ENCODE measurements around the gene METTL25. TPM values are rescaled to one million over a fixed set of nuclear protein-coding genes. Genes with fewer than 3 reads are reported as not detected.
"Not testable (repeated sequence)": the region's sequence is repeated elsewhere in the genome, so short reads cannot be mapped to it uniquely, and the experiment has no call there.

METTL25 gene, protein sequence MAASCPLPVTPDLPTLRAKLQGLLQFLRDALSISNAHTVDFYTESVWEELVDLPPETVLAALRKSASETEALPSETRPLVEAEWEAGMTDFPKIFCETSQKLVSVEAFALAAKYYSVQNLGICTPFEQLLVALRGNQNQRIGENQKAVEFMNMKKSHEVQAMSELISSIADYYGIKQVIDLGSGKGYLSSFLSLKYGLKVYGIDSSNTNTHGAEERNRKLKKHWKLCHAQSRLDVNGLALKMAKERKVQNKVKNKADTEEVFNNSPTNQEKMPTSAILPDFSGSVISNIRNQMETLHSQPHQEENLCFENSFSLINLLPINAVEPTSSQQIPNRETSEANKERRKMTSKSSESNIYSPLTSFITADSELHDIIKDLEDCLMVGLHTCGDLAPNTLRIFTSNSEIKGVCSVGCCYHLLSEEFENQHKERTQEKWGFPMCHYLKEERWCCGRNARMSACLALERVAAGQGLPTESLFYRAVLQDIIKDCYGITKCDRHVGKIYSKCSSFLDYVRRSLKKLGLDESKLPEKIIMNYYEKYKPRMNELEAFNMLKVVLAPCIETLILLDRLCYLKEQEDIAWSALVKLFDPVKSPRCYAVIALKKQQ
- total RNA-seq (2014; rRNA removed; shearing (Covaris generic)), result 3.4 and 6.3 TPM in 2 replicates
- polyA plus RNA-seq (2014; cell fraction: nucleus; rRNA removed), result 5.0 and 13.3 TPM in 2 replicates

DNA sequence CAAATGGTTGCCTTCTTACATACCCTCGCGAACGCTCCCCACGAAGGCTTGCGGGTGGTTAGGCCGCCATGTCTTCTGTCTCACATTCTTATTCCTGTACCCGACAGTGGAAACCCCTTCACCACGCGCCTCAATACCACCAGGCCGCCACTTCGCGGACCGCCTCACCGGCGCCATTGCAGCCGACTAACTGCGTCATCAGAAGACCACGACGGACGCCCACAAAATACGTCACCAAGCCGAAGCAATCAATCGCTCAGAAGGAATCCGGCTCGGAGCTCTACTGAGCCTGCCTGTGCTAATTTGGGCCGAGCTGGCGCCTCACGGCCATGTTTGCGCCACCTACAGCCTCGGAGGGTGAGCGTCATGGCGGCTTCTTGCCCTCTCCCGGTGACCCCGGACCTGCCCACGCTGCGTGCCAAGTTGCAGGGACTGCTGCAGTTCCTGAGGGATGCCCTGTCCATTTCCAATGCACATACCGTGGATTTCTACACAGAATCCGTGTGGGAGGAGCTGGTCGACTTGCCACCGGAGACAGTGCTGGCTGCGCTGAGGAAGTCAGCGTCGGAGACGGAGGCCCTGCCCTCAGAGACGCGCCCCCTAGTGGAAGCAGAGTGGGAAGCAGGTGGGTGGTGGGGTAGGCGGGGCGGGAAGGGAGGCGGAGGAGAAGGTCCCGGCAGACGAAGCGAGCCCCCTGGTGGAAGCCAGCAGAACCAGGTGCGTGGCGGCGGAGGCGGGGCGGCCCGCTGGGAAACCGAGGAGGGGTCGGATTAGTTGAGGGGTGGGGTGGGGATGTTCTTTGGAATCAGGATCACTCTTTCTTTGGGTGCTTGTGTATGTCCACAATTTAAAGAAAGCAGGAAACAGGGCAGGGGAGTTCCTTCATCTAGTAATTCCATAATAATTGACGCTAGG is at the start of gene METTL25, which contains the start of gene CCDC59:
Gene METTL25, plus strand, starts transcription at position 330 of the 915 bp plus-strand sequence. Its CDS starts 37 bp downstream, at position 367.
Gene CCDC59, minus strand, starts transcription at position 188 of the 915 bp plus-strand sequence. Its CDS starts 11 bp downstream, at position 177.
- DNase-seq (ENCODE audit: extremely low read depth, low read depth), result peak; percentile 98

DNA sequence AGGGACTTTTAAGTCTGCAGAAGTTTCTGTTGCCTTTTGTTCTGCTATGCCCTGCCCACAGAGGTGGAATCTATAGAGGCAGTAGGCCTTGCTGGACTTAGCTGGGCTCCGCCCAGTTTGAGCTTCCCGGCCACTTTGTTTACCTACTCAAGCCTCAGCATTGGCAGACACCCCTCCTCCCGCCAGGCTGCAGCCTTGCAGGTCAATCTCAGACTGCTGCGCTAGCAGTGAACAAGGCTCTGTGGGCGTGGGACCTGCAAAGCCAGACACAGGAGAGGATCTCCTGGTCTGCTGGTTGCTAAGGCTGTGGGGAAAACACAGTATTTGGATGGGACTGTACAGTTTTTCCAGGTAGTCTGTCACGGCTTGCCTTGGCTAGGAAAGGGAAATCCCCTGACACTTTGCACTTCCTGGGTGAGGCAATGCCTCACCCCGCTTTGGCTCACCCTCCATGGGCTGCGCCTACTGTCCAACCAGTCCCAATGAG is 43.9 kb upstream of the METTL25 start:
- peak; percentile 4 for DNase-seq (ENCODE audit: extremely low read depth, low read depth)

DNA sequence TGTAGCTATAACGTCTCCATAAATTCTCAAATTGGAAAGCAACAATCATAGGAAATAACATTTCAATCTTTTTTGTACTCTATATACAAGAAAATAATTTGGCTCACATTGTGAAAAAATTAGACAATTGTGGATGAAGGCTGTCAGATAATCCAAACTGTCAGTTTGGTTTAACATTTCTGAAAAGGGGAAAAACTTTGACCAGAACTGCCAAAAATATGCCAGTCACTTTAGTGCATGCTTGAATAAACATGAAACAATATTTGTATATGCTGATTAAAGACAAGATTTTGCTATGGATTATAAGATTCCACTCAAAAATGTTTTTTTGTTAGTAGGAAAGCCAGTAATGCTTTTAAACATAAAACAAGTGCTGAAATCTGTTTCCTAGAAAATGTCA is 39.1 kb upstream of the METTL25 start:
- no peak for DNase-seq (ENCODE audit: extremely low read depth, low read depth)

DNA sequence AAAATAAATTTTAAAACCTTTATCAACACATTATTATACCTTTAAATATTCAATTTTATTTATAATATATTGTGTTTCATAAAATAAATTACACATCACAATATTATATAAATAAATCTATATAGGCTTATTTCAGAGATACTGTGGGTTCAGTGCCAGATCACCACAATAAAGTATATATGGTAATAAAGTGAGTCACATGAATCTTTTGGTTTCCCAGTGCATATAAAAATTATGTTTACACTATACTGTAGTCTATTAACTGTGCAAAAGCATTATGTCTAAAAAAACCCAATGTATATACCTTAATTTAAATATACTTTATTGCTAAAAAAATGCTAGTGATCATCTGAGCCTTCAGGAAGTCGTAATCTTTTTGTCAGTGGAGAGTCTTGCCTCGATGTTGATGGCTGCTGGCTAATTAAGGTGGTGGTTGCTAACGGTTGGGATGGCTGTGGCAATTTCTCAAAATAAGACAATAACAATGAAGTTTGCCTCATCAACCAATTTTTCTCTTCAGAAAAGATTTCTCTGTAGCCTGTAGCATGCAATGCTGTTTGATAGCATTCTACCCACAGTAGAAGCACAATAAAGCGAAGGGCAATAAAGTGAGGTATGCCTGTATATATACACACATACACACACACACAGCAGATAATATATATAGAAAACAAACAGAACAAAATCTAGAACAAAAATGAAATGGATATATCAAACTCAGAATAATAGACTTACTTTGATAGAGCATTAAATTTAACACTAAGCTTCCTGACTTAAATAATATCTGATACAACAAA is 32.6 kb upstream of the METTL25 start:
- DNase-seq (ENCODE audit: extremely low read depth, low read depth), result no peak

DNA sequence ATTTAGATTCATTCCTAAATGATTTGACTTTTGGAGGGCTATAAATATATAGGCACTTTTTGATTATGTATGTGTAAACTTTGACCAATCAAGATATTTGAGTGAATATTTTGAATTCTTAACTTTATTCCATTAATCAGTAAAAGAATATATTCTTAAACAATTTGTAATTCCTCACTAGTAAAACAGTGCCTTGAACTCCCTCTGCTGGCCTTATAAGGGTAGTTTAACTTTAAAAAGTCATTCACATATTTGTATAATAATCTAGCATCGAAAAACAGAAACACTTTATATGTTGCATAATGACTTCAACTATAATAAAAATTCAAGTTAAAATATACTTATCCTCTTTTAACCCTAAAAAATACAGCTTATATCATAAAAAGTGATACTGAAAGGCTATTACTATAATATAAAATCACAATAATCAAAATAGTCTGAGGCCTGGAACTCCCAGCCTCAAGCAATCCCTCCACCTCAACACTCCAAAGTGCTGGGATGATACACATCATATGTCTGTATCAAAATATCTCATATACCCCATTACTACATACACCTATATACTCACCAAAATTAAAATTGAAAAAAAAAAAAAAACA is 31.3 kb upstream of the METTL25 start:
- peak; percentile 27 for DNase-seq (ENCODE audit: extremely low read depth, low read depth)

DNA sequence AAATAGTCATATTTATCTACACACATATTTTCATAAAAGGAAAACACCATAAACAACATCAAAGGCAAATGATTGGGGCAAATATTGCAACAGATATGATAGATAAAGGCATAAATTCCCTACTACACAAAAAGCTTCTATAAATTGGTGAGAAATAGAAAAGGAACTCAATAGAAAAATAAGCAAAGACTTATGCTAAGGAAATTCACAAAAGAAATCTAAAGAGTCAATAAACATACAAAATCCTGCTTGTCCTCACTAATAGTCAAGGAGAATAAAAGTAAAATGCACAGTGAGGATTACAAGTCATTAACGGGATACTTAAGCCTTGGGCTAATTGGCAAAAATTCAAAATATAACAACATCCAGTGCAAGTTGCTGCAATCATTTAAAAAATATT is 30.5 kb upstream of the METTL25 start:
- DNase-seq (ENCODE audit: extremely low read depth, low read depth), result no peak

DNA sequence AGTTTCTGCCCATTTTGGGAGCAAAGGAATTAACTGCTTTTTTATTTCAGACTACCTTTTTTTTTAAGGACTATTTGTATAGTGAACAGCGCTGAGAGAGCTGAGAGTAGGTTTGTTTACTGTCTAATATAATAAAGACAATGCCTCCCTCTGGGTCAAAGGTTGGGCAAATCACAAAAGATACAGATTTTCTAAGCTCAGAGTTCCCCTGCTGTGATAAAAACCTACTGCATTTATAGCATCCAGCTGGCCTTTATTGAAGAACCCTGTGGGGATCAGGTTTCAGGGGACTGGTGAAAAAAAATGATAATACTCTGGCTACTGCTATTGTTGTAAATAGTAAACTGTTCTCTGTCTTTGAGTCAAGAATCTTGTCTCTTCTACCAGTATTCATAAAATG is 28.8 kb upstream of the METTL25 start:
- no peak for DNase-seq (ENCODE audit: extremely low read depth, low read depth)

DNA sequence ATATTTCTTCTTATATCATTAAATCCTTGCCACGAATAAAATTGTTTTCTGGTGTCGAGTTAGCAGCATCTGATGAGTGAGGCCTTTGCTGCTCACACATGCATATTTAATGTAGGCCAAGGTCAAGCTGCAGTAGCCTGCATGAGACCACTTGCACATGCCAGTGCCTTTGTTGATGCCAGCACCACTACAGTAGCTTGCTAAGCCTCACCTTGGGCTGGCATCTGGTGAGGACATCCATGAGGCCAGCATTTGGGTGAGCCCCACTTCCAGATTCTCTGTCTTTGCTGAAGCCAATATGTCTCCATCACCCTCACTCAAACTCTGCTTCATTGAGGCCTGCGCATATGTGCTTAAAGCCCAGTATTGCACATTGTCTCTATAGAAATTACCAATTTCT is 8.2 kb upstream of the METTL25 start:
- no peak for DNase-seq (ENCODE audit: extremely low read depth, low read depth)

DNA sequence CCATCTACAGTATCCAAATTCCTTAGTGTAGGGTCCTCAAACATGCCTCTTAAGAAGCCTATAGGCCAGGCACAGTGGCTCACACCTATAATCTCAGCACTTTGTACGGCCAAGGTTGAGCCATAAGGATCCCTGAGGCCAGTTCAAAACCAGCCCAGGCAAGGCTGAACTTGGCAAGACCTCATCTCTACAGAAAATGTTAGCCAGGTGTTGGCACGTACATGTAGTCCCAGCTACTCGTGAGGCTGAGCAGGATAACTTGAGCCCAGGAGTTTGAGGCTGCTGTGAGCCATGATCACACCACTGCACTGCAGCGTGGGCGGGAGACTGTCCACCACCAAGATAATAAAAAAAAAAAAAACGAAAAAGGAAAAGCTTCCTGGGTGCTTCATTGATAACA is 6.9 kb upstream of the METTL25 start:
- DNase-seq (ENCODE audit: extremely low read depth, low read depth), result no peak

DNA sequence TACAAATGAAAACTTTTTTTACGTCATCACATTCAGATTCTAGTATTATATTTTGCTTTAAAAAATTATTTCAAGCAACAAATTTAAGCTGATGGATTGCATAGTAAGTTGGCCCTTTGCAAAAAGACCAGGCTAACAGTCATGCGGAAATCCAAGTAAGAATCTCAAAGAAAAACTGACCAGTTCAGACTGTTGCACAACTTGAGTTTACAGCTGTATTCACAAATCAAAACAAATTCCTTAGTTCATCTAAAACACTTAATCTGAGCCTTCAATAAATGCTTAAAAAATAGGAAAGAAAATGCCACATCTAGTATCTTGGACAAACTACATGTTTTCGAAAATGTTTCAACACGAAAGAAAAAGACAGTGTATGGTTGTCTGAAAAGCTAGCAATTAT is 989 bp upstream of the METTL25 start:
- DNase-seq (ENCODE audit: extremely low read depth, low read depth), result no peak

DNA sequence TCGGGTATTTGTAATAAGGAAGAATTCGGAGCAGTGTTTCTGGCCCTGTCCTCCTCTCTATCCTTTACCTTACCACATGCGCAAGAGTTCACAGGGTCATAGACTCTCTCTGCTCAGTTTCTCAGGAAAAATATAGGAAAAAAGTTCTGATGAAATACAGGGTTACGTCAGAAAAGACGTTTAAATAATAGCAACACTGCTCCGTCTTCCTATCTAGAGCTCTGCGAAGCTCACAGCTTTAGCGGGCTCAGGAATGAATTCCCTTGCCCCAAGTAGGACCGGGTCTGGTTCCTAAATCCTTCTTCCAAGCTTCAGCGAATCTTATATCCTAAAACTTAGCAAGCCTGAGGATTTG is 507 bp upstream of the METTL25 start:
- DNase-seq (ENCODE audit: extremely low read depth, low read depth), result no peak

DNA sequence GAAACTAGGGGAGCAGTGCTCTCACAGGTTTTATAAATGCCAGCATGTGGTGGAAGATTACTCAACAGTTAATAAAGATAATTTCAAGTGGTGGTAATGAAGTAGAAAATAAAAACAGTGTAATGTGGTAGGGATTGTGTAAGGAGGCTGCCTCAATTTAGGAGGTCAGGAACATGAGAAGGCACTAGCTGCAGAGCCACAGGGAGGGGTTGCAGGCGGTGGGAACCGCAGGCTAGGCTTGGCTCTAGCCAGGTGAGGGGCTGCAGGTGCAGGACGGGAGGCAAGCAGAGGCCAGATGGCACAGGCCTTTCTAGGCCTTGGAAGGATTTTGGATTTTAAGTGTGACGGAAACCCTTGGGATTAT is 768 bp downstream of the METTL25 start:
- no peak for DNase-seq (ENCODE audit: extremely low read depth, low read depth)

DNA sequence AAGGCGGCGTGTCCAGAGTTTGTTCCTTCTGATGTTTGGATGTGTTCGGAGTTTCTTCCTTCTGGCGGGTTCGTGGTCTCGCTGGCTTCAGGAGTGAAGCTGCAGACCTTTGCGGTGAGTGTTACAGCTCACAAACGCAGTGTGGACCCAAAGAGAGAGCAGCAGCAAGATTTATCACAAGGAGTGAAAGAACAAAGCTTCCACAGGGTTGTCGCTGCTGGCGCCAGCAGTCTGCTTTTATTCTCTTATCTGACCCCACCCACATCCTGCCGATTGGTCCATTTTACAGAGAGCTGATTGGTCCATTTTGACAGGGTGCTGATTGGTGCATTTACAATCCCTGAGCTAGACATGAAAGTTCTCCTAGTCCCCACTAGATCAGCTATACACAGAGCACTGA is 2.5 kb downstream of the METTL25 start:
- not testable (repeated sequence) for DNase-seq (ENCODE audit: extremely low read depth, low read depth)

DNA sequence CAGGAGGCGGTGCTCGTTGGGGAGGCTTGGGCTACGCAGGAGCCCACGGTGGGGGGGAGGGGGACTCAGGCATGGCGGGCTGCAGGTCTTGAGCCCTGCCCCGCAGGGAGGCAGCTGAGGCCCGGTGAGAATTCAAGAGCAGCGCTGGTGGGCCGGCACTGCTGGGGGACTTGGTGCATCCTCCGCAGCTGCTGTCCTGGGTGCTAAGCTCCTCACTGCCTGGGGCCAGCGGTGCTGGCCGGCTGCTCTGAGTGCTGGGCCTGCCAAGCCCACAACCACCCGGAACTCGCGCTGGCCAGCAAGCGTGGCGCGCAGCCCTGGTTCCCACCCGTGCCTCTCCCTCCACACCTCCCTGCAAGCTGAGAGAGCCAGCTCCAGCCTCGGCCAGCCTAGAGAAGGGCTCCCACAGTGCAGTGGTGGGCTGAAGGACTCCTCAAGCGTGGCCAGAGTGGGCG is 3.2 kb downstream of the METTL25 start:
- DNase-seq (ENCODE audit: extremely low read depth, low read depth), result no peak

DNA sequence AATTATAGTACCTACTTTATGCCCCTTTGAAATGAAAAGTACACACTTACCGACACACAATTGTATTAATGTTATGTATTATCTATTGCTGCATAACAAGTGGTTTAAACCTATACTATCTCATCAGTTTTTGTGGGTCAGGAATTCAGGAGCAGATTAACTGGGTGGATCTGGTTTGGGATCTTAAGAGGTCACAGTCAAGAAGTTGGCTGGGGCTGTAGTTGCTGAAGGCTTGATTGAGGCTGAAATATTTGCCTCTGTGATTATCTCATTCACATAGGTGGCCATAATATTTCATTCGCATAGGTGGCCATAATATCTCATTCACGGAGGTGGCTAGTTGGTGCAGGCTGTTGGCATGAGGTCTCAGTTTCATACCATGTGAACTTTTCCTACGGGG is 5.7 kb downstream of the METTL25 start:
- no peak for DNase-seq (ENCODE audit: extremely low read depth, low read depth)

DNA sequence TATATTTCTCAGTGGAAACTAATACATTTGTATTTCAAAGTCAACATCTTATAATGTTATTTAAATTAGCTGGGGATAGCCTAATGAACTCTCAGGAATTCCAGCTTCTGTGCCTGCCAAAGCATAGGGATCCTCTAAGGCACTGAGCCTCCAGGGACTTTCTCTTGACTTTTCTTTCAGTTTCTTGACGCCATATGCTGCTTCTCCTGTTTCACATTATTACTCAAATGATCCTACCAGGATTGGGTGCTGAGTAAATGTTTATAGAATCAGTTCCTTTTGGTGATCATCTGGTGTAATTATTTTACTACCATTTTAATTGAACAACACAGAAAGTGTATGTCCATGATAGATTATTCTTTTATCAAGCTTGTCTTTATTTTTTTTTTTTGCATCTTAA is 7.9 kb downstream of the METTL25 start:
- no peak for DNase-seq (ENCODE audit: extremely low read depth, low read depth)

DNA sequence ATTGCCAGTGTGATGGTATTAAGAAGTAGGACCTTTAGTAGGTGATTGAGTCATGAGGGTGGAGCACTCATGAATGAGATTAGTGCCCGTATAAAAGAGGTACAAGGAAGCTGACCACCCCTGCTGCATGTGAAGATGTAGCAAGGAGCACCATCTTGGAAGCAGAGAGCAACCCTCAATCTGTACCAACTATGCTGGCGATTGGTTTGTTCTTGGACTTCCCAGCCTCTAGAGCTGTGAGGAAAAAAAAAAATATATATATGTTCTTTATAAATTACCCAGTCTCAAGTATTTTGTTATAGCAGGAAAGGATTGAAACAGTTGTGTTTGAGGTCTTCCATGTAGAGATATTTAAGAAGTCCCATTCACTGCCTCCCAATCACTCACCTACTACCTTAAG is 16.9 kb downstream of the METTL25 start:
- no peak for DNase-seq (ENCODE audit: extremely low read depth, low read depth)

DNA sequence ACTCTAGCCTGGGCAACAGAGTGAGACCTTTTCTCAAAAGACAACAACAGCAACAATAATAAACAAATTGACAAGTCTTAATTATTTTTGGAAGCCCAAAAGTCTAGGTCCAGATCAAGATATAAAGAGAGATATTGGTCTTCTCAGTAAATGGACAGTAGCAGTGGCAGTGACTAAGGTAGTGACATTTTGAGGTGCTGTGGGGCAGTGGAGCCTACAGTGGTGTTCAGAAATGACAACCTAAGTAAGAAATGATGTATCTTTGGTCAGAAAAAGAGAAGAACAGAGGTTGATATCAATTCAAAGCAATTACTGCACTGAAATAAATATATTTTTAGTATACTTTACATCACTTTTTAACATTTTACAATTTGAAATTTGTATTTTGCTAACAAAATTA is 20.7 kb downstream of the METTL25 start:
- DNase-seq (ENCODE audit: extremely low read depth, low read depth), result no peak

DNA sequence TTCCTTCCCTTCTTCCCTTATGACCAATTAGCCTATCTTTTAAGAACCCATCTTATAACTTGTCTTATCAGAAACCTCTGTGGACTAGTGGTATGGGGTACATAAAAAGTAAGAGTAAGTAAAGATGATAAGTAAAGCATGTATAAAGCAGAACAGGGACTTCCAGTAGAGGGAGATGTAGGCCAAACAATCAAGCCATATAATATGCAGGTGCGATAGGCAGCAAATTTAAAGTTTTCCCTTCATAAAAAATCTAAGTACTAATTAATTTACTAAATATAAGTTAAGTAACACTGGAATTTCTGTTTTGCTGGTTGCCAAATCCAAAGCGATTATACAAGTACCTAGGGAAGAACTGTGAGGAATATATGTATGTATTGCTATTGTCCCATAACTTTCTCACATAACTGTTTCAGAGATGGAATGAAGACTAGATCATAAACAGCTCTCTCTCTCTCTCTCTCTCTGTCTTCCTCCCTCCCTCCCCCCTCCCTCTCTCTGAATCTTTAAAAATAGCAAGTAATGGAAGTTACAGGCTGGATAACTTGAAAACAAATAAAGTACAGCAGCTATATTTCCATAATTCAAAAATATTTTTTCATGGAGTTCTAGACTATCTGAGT is 25.7 kb downstream of the METTL25 start:
- DNase-seq (ENCODE audit: extremely low read depth, low read depth), result peak; percentile 12
